ENCODE data around the gene LYZL4.

DNA sequence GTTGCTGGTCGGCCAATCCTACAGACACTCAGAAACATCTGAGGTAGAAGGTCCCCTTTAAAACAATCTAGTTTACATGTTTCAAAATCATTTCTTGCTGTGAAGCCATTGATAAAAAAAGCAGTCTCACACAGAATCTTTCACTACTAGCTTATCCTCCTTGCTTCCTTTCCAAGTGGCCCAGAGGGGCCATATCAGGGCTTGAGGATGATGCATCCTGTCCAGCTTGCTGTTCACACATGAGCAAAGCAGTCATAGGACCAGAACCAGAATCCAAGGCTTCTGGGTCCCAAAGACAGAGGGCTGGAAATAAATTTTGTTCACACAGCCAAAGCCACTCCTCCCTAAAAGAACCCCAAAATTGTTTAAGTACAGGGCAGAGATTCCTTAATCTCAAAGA, 9.2 kb upstream of the LYZL4 start:
- TF ChIP-seq, protein P1, sequence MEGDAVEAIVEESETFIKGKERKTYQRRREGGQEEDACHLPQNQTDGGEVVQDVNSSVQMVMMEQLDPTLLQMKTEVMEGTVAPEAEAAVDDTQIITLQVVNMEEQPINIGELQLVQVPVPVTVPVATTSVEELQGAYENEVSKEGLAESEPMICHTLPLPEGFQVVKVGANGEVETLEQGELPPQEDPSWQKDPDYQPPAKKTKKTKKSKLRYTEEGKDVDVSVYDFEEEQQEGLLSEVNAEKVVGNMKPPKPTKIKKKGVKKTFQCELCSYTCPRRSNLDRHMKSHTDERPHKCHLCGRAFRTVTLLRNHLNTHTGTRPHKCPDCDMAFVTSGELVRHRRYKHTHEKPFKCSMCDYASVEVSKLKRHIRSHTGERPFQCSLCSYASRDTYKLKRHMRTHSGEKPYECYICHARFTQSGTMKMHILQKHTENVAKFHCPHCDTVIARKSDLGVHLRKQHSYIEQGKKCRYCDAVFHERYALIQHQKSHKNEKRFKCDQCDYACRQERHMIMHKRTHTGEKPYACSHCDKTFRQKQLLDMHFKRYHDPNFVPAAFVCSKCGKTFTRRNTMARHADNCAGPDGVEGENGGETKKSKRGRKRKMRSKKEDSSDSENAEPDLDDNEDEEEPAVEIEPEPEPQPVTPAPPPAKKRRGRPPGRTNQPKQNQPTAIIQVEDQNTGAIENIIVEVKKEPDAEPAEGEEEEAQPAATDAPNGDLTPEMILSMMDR (IDR thresholded peaks at IDR 0.05), result no peak
- no peak for TF ChIP-seq POLR2A (IDR thresholded peaks at IDR 0.05)

All from thyroid gland (tissue), 4 donors.